Measurements from ENCODE around the gene RPL41.

DNA sequence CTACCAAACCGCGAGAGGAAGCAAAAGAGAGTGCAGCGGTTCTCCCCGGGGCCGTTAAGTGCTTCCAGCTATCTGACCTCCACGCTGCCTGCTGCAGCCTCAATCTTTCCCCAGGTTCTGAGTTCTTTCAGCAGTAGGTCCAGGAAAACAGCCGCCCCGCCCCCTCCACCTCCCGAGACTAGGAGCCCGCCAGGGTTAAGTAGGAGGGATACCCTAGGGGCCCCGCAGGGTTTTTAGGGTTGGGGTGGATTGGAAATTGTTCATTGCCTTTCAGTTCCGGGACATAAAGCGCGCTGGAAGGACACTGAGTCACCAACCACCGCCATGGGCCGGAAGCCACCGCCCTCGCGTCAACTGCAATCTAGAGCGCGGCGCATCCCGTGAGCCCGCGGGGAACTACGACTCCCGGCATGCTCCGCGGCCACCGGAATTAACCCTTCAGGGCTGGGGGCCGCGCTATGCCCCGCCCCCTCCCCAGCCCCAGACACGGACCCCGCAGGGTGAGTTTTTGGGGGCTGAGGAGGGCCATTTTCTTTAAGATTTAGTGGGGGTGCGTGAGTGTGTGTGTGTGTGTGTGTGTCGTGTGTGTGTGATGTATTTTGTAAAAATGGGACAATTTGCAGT, 35.8 kb downstream of the RPL41 start, which contains the start of gene MYL6B:
- TF ChIP-seq POLR2AphosphoS5 (IDR thresholded peaks at IDR 0.05; ENCODE audit: low read depth, low read length) (peak; percentile 65; the same call in 1 of the 2 replicates), TAF1 (IDR thresholded peaks at IDR 0.05; ENCODE audit: low read depth, low read length) (peak; percentile 68; the same call in 1 of the 2 replicates), POLR2A (IDR thresholded peaks at IDR 0.05; ENCODE audit: low read depth, low read length) (peak; percentile 82), SPI1 (IDR thresholded peaks at IDR 0.05; ENCODE audit: low read depth, low read length) (no peak), PAX5 (IDR thresholded peaks at IDR 0.05; ENCODE audit: insufficient read depth, low read length, severe bottlenecking) (peak; percentile 49), POU2F2 (IDR thresholded peaks at IDR 0.05; ENCODE audit: low read depth, low read length) (no peak; the same call in 1 of the 2 replicates)
